Hindlimb muscle (tissue), 1 donor: Measurements from ENCODE around the gene PNPLA8. TPM values are rescaled to one million over a fixed set of nuclear protein-coding genes. Genes with fewer than 3 reads are reported as not detected.
"Not testable (repeated sequence)": the region's sequence is repeated elsewhere in the genome, so short reads cannot be mapped to it uniquely, and the experiment has no call there.

Source experiments
- DNase-seq: peaks from one replicate; pipeline ENCODE4 v3.0.0-alpha.2; 2013
- polyA plus RNA-seq: library from polyadenylated mRNA; unstranded; fragments of 120-200 nt; gene quantifications from one replicate; pipeline ENCODE4 v1.2.1, GENCODE V29; 2013; ENCODE audit not compliant: insufficient read length

Gene PNPLA8
- polyA plus RNA-seq: 22.3 TPM

- peak; percentile 100 for DNase-seq
These were observed at the start of gene PNPLA8 for GRCh38 chr7:108525985-108526767. Gene PNPLA8 (minus strand): TSS chr7:108526135. CDS start chr7:108515491, 10,644 bp downstream.

DNA sequence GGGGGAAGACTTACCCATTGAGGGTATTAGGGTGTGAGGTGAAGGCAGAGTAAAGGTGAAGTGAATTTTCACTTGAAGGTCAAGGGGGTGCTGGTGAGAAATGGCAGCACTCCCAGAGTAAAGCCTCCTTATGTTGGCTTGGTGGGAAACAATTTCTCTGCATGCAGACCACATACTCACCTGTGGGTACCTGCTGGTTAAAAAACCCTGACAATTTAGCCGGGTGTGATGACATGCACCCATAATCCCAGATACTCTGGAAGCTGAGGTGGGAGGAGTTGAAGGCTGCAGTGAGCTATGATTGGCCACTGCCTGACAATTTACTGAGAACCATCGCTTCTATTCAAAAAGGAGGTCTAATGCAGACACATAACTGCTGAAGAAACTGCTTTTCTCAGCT lies 49.2 kb upstream of the PNPLA8 start:
- DNase-seq: no peak

DNA sequence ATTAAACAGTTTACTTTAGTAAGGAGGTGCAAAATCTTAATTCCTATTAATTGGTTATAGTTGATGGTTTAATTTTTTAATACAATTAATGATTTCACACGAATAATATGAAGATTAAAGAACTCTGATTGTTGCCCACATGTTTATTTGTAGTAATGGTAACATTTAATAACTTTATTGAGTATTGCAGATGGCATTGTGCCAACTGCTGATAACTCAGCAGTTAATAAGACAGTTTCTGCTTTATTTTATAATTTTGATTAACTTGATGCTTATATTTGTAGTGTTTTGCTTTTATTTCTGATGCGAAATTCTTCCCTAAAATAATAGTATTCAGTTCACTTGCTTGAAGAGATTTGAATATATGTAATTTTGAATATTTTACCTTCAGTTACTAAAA lies 46.5 kb upstream of the PNPLA8 start:
- no peak for DNase-seq

DNA sequence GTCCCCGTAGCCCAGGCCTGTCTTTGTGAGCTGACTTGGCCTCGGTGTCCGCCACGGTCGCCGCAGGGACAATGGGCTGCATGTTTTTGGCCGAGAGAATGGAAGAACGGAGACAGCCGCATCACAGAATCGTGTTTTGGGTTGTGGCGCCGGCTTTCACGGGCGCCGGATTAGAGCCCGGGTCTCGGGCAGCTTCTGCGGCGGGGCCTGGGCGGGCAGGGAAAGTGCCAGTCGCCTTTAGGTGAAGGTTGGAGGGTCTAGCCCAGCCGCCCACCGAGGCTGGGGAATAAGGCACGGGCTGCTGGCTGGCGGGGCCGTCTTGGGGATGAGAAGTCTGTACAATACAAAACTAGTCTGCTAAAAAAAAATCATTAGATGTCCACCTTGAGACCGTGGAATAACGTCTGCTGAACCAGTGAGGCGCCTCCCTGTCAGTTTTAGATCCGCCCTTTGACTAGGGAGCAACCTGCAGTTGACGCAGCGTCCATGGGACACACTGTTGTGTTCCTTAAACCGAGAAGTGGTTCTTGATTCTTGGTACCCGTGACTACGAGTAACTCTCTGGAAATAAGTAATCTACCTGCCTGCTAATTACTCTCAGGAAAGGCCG lies 44.3 kb upstream of the PNPLA8 start:
- peak; percentile 24 for DNase-seq

GRCh38 chr7:108569381-108570145 lies 43.6 kb upstream of the PNPLA8 start, which contains the start of the genes DNAJB9 and THAP5:
Gene DNAJB9 (plus strand): TSS chr7:108569874. CDS start chr7:108571727, 1,853 bp downstream.
Gene THAP5 (minus strand): TSS chr7:108569706. CDS start chr7:108569569, 137 bp downstream.
- DNase-seq: peak; percentile 99

DNA sequence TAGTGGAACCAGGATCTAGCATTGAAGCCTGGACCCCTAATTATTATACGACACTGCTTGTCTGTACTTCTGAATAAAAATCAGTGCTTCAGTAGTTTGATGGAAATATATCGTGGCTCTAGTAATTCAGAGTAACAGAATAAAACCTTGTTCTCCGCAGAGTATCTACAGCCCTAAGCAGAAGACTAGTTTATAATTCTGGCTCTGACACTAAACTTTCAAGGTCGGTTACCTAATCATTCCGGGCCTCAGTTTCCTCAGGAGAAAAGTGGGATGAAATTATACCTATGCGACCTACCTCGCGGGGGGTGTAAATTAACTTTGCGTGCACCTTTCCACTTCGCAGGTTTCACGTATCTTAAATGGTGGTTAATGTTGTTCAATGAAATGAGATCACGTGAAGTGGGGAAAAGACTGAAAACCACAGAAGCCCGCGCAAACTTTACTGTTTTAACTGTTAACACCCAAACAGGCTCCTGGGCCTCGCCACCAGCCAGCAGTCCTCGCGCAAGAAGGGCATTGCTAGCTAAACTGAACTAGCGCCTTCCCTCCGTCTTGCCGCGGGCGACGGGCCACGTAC lies 43.0 kb upstream of the PNPLA8 start:
- DNase-seq: no peak

GRCh38 chr7:108565987-108566386 lies 40.1 kb upstream of the PNPLA8 start:
- DNase-seq: no peak

DNA sequence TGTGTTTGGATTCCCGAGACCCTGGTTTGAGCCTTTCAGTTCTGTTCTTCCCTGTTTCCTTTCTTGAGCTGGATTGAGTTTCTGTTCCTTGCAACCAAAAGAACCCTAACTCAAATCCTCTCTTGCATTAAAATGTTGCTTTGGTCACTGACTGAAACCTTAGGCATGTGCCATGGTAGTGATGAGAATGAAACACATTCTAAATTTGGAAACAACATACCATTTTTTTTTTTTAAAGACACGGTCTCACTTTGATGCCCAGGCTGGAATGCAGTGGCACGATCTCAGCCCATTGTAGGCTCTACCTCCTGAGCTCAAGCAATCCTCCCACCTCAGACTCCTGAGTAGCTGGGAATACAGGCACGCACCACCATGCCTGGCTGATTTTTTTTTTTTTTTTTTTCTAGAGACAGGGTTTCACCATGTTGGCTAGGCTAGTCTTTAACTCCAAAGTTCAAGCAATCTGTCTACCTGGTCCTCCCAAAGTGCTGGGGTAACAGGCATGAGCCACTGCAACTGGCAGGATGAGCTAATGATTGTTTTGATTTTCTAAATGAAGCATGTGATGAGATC lies 35.2 kb upstream of the PNPLA8 start:
- DNase-seq: no peak

DNA sequence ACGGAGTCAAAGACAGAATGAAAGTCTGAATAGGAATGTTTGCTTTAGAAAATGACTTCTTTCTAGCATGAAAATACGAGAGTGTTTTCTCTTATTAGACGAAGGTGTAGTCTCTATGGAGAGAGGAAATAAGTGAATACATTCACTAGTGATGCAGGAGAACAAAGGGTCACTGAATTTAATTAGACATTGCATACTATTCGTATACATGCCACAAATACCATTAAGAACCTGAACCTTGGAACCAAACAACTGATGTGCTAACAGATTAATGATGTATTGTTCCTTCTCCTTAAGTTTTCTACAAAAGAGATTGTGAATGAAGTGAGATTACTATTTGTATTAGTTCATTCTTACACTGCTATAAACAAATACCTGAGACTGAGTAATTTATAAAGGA lies 33.3 kb upstream of the PNPLA8 start:
- no peak for DNase-seq

GRCh38 chr7:108557617-108558016 lies 31.7 kb upstream of the PNPLA8 start:
- no peak for DNase-seq

- no peak for DNase-seq
These were observed 31.3 kb upstream of the PNPLA8 start for GRCh38 chr7:108557191-108557590.

DNA sequence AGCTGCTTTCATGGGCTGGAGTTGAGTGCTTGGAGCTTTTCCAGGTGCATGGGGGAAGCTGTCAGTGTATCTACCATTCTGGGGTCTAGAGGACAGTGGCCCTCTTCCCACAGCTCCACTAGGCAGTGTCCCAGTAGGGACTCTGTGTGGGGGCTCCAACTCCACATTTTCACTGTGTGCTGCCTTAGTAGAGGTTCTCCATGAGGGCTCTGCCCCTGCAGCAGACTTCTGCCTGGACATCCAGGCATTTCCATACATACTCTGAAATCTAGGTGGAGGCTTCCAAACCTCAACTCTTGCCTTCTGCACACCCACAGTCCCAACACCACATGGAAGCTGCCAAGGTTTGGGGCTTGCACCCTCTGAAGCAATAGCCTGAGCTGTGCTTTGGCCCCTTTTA lies 30.7 kb upstream of the PNPLA8 start:
- not testable (repeated sequence) for DNase-seq

GRCh38 chr7:108548141-108548896 lies 22.4 kb upstream of the PNPLA8 start:
- DNase-seq: not testable (repeated sequence)

GRCh38 chr7:108541478-108541877 lies 15.5 kb upstream of the PNPLA8 start:
- DNase-seq: no peak

- not testable (repeated sequence) for DNase-seq
These were observed 12.8 kb upstream of the PNPLA8 start for GRCh38 chr7:108538685-108539084.

DNA sequence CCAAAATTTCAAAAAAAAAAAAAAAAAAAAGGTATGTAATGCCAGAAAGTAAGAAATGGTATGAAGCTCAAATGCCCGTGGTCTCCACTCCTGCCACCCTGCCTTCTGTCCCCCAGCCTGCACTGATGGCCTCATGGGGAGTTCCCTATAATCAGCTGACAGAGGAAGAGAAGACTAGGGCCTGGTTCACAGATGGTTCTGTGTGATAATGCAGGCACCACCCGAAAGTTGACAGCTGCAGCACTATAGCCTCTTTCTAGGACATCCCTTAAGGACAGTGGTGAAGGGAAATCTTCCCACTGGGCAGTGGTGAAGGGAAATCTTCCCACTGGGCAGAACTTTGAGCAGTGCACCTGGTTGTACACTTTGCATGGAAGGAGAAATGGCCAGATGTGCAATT lies 12.3 kb upstream of the PNPLA8 start:
- not testable (repeated sequence) for DNase-seq

- DNase-seq: no peak
These were observed 11.3 kb upstream of the PNPLA8 start for GRCh38 chr7:108537229-108537628.

DNA sequence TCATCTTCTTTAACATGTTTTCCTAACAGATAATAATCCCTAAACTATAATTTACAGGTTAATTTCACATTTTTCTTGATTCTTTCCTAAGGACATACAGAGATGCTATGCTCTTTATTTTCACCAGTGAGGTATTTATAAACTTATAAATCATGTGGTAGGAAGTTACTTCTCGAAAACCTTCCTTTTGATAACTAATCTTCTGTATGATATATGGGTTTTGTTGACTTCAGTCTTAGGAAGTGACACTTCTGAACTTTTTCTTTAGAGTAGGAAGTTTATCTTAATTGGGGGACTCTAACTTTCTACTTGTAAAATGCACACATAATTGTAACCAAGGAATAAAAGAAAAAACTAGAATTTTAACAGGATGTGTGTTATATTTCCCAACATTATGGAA lies 9.8 kb upstream of the PNPLA8 start:
- no peak for DNase-seq

DNA sequence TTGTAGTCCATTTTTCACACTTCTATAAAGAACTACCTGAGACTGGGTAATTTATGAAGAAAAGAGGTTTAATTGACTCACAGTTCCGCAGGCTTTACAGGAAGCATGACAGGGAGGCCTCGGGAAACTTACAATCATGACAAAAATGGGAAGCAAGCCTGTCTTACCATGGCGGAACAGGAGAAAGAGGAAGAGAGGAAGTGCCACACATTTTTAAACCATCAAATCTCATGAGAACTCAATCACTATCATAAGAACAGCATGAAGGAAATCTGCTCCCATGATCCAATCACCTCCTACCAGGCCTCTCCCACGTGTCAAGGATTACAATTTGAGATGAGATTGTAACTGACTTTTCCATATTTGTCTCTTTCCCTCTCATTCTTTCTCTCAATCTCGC lies 9.3 kb upstream of the PNPLA8 start:
- no peak for DNase-seq

DNA sequence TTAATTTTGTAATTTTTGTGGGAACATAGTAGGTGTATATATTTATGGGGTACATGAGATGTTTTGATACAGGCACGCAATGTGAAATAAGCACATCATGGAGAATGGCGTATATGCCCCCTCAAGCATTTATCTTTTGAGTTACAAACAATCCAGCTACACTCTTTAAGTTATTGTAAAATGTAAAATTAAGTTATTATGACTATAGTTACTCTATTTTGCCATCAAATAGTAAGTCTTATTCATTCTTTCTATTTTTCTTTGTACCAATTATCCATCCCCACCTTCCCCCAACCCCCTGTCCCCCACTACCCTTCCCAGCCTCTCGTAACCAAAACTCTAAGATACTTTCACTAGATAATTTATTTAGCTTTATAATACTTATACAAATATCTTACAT lies 7.8 kb upstream of the PNPLA8 start:
- no peak for DNase-seq

- DNase-seq: no peak
These were observed 3.4 kb upstream of the PNPLA8 start for GRCh38 chr7:108529341-108529740.
